VCaP (cell line): ENCODE results near the gene BPIFB6.

Experiments used
- H3K27ac ChIP-seq: fragments of 450-650 bp; 2 replicates; pipeline ENCODE4 v1.5.1; 2017
- CTCF ChIP-seq: fragments of 450-650 bp; conservative IDR thresholded peaks from 2 replicates; pipeline ENCODE4 v1.5.1; 2017; ENCODE audit warnings: mild to moderate bottlenecking, moderate library complexity

Gene BPIFB6

GRCh38 chr20:33024243-33024560 lies 7.2 kb upstream of the BPIFB6 start:
- no peak overlapping the region for H3K27ac ChIP-seq
- TF ChIP-seq CTCF = no peak

GRCh38 chr20:33024609-33025317 lies 6.7 kb upstream of the BPIFB6 start:
- TF ChIP-seq CTCF = no peak
- no peak overlapping the region for H3K27ac ChIP-seq

GRCh38 chr20:33025318-33025876 lies 6.1 kb upstream of the BPIFB6 start:
- TF ChIP-seq CTCF = no peak

GRCh38 chr20:33026072-33026778 lies 5.2 kb upstream of the BPIFB6 start:
- no peak for TF ChIP-seq CTCF
- no peak overlapping the region for H3K27ac ChIP-seq

More at GRCh38 chr20:33025318-33025876, 6.1 kb upstream of the BPIFB6 start:
- no peak overlapping the region for H3K27ac ChIP-seq

GRCh38 chr20:33026779-33027759 lies 4.4 kb upstream of the BPIFB6 start:
- TF ChIP-seq CTCF = no peak
- H3K27ac ChIP-seq = no peak overlapping the region

- H3K27ac ChIP-seq = no peak overlapping the region
- no peak for TF ChIP-seq CTCF
Observed at GRCh38 chr20:33027769-33028751, 3.4 kb upstream of the BPIFB6 start.
